CD4-positive, alpha-beta T cell treated with Interleukin-1 beta for 1 hour (primary cell): ENCODE measurements around the gene CD38.

Experiments
- DNase-seq, 2 donors: peaks; one replicate each; pipeline ENCODE4 v3.0.0-alpha.2; 2020 to 2022

CD38 gene

GRCh38 chr4:15765391-15765790 lies 12.7 kb upstream of the CD38 start:
- DNase-seq: no peak

GRCh38 chr4:15765910-15766697 lies 12.0 kb upstream of the CD38 start:
- DNase-seq: peak; percentile 17 to 51

GRCh38 chr4:15766821-15767220 lies 11.3 kb upstream of the CD38 start:
- no peak for DNase-seq

- DNase-seq: no peak
These were observed 8.9 kb upstream of the CD38 start for GRCh38 chr4:15769202-15769601.

- no peak for DNase-seq
These were observed 6.7 kb upstream of the CD38 start for GRCh38 chr4:15771216-15772058.

DNA sequence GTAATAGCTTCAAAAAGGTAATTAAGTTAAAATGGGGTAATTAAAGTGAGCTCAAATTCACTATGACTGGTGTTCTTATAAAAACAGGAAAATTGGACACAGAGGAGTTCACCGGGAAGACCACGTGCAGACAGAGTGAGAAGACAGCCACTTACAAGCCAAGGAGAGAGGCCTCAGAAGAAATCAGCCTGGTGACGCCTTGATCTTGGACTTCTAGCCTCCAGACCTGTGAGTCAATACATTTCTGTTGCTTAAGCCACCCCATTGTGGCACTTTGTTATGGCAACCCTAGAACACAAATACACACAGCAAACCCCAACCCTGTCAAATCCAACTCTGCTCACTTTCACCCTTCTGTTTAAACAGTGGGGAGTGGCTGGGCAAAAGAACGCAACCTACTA lies 4.1 kb upstream of the CD38 start:
- peak in 1 of 2 donors; percentile 15 for DNase-seq

DNA sequence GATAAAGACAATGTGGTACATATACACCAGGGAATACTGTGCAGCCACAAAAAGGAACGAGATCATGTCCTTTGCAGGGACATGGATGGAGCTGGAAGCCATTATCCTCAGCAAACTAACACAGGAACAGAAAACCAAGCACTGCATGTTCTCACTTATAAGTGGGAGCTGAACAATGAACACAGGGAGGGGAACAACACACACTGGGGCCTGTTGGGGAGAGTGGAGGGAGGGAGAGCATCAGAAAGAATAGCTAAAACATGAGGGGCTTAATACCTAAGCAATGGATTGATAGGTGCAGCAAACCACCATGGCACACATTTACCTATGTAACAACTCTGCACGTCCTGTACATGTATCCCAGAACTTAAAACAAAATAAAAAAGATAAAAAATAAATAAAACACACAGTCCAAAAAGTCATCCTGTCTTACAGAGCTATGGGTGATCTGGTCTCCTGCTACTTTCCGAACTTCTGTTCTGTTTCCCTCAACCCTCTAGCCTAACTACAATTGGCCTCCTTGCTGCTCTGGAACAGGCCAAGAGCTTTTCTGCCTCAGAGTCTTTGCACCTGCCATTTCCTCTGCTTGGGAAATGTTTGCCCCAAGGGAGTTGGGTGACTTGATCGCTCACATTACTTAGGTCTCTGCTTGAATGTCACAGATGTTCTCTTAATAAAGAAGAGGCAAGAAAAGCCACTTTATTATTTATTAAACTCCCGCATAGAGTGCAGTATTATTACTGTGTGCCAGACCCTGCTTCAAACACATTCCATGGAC lies 1.1 kb upstream of the CD38 start:
- DNase-seq: no peak

DNA sequence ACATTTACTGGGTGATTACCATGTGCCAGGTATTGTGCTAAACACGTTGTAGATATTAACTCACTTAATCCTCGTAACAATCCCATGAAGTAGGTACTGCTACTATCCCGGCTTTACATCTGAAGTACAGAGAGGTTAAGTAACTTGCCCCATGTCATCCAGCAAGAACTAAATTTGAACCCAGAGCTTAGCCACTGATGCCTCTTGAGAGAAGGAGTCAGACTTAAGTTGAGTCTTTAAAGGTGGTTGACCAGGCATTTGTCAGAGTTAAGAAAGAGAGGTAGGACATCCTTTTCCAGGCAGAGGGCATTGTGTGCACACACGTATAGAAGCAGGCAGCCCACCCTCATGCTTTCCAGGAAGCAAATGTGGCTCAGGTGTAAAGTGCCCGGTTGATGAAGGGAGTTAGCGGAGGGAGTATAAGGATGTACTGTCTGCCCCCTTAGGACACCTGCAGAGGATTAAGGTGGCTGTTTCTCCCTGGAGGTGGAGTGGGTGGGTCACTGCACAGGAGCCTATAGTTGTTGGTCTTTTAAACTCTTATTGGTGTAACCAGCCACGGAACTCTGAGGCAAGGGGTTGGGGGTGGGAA lies 335 bp upstream of the CD38 start:
- DNase-seq: no peak

- no peak for DNase-seq
These were observed 1.2 kb downstream of the CD38 start for GRCh38 chr4:15779306-15779705.

DNA sequence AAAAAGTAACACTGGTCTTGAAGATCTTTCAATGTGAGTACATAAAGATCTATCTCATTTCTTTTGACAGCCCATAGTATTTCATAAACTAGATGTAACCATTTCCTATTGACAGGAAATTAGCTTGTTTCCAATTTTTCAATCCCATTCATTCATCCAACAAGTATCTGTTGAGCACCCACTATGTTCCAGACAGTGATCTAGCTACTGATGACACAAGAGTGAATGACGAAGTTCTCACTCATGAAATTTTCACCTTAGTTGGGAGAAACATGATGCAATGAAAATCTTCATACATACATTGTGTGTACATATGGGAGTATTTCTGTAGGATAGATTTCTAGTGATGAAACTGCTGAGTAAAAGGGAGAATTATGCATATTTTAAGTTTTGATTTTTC lies 1.7 kb downstream of the CD38 start:
- DNase-seq: no peak

- DNase-seq: no peak
These were observed 3.4 kb downstream of the CD38 start for GRCh38 chr4:15781427-15782095.

DNA sequence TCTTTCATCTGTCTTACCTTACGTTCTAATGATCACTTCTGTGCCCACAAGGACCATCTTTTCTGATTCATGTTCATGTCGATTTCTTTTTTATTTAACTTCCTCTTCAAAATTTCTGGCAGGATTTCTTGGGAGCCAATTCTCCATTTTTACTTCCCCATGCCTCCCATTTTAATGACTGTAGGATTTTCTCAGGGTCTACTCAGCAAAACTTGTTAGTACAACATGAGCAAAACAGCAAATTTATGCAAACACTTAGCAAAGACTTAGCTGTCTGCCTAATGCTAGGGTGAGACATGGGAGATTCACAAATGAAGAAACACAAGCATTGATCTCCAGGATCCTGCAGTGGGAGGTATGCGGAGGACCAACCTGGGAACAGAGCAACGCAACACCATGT lies 5.5 kb downstream of the CD38 start:
- DNase-seq: no peak

- peak in 1 of 2 donors; percentile 62 for DNase-seq
These were observed 7.0 kb downstream of the CD38 start for GRCh38 chr4:15784959-15785634.

DNA sequence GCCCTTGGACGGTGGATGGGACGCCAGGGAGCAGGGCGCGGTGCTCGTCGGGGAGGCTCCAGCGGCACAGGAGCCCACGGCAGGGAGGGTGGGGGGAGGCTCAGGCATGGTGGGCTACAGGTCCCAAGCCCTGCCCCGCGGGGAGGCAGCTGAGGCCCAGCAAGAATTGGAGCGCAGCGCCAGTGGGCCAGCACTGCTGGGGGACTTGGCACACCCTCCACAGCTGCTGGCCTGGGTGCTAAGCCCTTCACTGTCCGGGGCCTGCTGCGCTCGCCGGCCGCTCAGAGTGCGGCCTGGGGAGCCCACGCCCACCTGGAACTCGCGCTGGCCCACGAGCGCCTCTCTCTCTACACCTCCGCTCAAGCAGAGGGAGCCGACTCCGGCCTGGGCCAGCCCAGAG lies 8.6 kb downstream of the CD38 start:
- no peak for DNase-seq

DNA sequence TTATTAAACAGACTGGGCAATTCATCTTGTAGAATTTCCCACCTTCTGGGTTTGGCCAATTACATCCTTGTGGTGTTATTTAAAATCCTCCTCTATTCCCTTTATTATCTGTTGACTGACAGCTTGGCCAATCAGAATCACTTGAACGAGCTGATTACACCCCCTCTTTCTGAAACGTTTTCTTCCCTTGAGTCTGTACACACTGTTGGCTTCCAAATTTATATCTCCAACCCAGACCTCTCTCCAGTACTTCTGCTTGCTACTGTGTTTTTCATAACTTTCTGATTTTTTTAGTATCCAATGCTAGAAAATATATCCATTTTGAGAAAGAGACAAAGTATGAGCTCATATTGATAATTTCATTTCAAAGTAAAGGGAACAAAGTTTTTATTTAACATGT lies 14.8 kb downstream of the CD38 start:
- no peak for DNase-seq

DNA sequence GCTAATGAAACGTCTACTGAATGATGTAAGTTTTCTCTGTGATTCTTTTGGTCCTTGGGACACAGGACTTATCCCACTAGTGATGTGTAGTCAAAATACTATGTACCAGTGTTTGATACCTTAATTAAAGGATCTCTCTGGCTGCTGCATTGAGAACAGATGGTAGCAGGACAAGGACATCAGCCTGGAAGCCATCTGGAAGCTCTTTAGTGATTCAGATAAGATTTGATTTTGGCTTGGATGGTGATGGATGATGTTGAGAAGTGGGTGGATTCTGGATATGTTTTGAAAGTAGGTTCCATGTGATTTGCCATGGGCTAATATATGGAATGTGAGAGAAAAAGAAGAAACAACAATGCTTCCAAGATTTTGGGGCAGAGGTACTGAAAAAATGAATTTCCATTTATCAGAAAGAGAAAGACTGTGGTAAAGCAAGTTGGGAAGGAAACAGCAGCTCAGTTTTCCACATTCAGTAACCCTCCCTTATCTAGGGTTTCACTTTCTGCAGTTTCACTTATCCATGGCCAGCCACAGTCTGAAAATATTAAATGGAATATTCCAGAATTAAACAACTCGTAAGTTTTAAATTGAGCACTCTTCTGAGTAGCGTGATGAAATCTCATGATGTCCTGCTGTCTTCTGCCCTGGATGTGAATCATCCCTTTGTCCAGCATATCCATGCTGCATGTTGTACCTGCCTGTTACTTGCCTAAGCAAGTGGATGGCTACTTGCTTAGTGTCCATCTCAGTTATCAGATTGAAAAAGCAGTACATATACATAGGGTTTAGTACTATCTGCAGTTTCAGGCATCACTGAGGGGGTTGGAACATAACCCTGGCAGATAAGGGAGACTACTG lies 15.6 kb downstream of the CD38 start:
- DNase-seq: no peak

DNA sequence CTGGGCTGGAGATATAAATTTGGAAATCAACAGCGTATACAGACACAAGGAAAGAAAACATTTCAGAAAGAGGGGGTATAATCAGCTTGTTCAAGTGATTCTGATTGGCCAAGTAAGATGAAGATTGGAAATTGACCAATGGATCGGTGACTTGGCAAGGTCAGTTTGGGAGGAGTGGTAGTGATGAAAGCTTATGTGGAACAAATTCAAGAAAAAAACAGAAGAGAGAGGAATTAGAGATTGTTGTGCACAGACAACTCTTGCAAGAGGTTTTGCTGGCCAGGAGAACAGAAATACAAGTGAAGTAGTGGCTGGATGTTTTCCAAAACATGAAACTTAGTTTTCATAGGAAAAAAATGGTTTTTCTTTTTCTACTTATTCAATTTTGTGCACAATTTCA lies 16.3 kb downstream of the CD38 start:
- DNase-seq: no peak

- no peak for DNase-seq
These were observed 16.8 kb downstream of the CD38 start for GRCh38 chr4:15794905-15795304.

DNA sequence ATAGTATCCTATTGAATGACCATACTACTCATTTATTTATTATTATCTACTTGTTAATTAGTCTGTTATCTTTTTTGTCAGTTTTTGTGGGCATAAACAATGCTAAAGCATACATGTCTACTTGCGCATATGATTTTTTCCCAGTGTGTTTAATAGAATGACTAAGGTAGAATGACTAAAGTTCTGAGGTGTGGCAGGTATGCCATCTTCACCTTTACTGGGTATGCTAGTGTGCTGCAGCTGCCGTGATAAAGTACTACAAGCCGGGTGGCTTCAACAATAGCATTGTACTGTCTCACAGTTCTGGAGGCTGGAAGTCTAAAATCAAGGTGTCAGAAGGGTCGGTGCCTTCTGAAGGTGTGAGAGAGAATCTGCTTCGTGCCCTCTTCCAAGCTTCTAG lies 19.2 kb downstream of the CD38 start:
- DNase-seq: no peak

GRCh38 chr4:15799141-15799540 lies 21.0 kb downstream of the CD38 start:
- no peak for DNase-seq

DNA sequence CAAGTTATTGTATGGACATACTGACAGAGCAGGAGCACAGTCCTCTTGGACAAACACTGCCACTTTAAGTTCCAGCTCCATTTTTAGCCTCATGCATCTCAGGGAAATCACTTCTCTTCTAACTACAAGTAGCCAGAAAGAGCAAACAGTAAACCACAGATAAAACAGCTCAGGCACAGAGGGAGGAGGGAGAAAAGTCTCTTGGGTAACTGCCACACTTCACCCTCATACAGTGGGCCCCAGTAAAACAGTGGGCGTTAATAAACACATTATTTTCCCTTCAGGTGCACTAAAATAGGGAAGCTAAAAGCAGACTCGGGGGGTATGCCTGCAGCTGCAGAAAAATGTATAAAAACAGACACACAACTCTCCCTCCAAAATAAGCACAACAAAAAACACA lies 21.6 kb downstream of the CD38 start:
- no peak for DNase-seq
